ENCODE measurements around the gene RBBP8NL.

The RBBP8NL gene

GRCh38 chr20:62361799-62362589 lies 65.3 kb downstream of the RBBP8NL start:
- Histone ChIP-seq H3K4me3 (ENCODE audit: low read depth, low read length, poor library complexity, severe bottlenecking) (no peak overlapping the region), H3K27ac (ENCODE audit: low read depth, low read length, poor library complexity, severe bottlenecking) (no peak overlapping the region), H3K79me2 (ENCODE audit: insufficient read depth, low read length) (no peaks in the 10 kb centered on the region), H4K20me1 (ENCODE audit: insufficient read depth, low read length) (no peaks in the 10 kb centered on the region), H3K9ac (ENCODE audit: low read length) (no peak overlapping the region), H3K4me1 (ENCODE audit: insufficient read depth, low read length, severe bottlenecking) (peaks cover 10% of the 10 kb centered on the region), H3K36me3 (ENCODE audit: insufficient read depth, low read length) (no peaks in the 10 kb centered on the region), H3K9me2 (ENCODE audit: low read depth, low read length) (no peaks in the 10 kb centered on the region), H3F3A (ENCODE audit: insufficient read depth, low read length) (no peaks in the 10 kb centered on the region), H2AFZ (ENCODE audit: low read length) (no peak overlapping the region), H3K9me3 (ENCODE audit: low read length) (no peaks in the 10 kb centered on the region), H3K27me3 (ENCODE audit: insufficient read depth, low read length) (peaks cover 20% of the 10 kb centered on the region; the same call in 1 of the 2 replicates), H3K4me2 (ENCODE audit: low read length) (no peak overlapping the region)
- TF ChIP-seq CTCF (IDR thresholded peaks at IDR 0.05; ENCODE audit: low read length) (no peak), EZH2 (IDR thresholded peaks at IDR 0.05; ENCODE audit: borderline replicate concordance, low read length) (no peak)

DNA sequence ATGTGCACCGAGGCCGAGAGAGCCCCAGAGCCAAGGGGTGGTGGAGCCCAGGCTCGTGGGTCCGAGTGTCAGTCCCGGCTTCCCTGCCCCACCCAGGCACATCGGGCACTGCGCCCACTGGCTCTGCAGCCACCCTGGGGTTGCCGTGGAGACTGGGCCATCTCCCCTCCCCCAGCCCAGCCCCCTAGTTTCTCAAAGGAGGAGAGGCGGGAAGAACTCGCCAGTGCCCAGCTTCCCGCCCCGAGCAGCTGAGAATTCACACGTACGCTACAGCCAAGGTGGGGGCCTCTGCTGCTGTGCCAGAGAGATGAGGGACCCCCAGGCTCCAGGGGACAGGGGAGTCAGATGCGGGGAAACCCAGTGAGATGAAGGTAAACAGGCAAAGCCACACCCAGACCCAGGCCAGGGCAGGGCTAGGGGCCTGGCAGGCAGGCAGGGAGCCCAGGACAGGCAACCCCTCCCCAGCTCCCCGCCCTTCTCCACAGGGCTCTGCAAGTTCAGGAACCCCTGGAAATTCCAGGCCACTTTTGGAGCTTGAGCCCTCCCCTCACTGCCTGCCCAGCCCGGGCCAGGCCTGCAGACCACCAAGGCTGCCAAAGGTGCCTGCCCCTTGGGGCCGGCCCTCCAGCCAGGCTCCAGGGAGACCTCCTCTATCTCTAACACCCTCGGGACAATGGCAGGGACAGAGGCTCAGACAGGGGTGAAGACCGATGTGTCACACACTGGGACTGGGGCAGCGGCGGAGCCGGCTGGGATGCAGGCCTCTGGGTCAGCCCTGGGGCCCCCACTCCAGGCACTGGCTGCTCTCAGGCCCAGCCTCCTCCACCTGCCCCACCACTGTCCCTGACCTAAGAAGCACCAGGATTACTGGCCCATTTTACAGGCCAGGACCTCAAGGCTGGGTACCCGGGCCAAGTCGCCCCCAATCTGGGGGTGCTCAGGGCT lies 66.2 kb downstream of the RBBP8NL start:
- TF ChIP-seq EZH2 (IDR thresholded peaks at IDR 0.05; ENCODE audit: borderline replicate concordance, low read length) (no peak), CTCF (IDR thresholded peaks at IDR 0.05; ENCODE audit: low read length) (no peak)
- no peak overlapping the region for H3K27ac ChIP-seq (ENCODE audit: low read depth, low read length, poor library complexity, severe bottlenecking)
- no peaks in the 10 kb centered on the region for H3F3A ChIP-seq (ENCODE audit: insufficient read depth, low read length)
- no peaks in the 10 kb centered on the region for H3K9me2 ChIP-seq (ENCODE audit: low read depth, low read length)
- H3K36me3 ChIP-seq (ENCODE audit: insufficient read depth, low read length), result no peaks in the 10 kb centered on the region
- H3K27me3 ChIP-seq (ENCODE audit: insufficient read depth, low read length), result peaks cover 15% of the 10 kb centered on the region
- H3K4me3 ChIP-seq (ENCODE audit: low read depth, low read length, poor library complexity, severe bottlenecking), result no peak overlapping the region
- no peak overlapping the region for H3K4me2 ChIP-seq (ENCODE audit: low read length)
- H3K4me1 ChIP-seq (ENCODE audit: insufficient read depth, low read length, severe bottlenecking), result peaks cover 2% of the 10 kb centered on the region
- H2AFZ ChIP-seq (ENCODE audit: low read length), result no peak overlapping the region
- H4K20me1 ChIP-seq (ENCODE audit: insufficient read depth, low read length), result no peaks in the 10 kb centered on the region
- H3K9ac ChIP-seq (ENCODE audit: low read length), result no peak overlapping the region
- H3K79me2 ChIP-seq (ENCODE audit: insufficient read depth, low read length), result no peaks in the 10 kb centered on the region
- no peaks in the 10 kb centered on the region for H3K9me3 ChIP-seq (ENCODE audit: low read length)

Data from OCI-LY1 (cell line).